Esophagus muscularis mucosa (tissue), 3 donors: ENCODE data around the gene GALNT13.

ENCODE experiments used
- CTCF ChIP-seq, 3 experiments: fragments of 200-600 bp in 2 of 3; fragments of 450-650 bp in 1 of 3; sonication (generic) in 2 of 3; IDR thresholded peaks; one replicate each; pipeline ENCODE4 v1.5.1; 2017 to 2019; ENCODE audit warnings: antibody characterized with exemption in 3 of 3, mild to moderate bottlenecking in 2 of 3, moderate library complexity in 1 of 3
- POLR2A ChIP-seq: fragments of 450-650 bp; IDR thresholded peaks from one replicate; pipeline ENCODE4 v1.6.1; 2017; ENCODE audit warnings: antibody characterized with exemption, moderate library complexity, mild to moderate bottlenecking, low read depth

DNA sequence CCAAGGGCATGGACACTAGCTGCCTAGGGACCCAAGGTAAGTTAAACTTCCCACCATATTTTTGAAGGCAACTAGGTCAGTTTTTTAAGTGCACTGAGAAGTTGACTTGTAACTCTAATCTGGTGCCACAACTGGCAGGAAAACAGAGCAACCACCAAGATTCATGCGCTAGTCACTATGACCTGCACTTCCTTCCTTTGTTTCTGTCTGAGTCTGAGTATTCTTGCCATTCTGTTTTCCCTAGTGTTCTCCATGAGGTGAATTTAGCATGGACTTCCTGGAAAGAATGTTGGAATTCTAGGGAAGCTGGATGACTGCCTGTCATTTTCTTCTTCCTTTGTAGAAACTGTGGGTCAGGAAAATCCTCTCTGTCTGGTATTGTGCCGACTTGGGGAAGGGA lies 249.0 kb downstream of the GALNT13 start:
- TF ChIP-seq CTCF (IDR thresholded peaks at IDR 0.05), result no peak
- TF ChIP-seq POLR2A, result no peak
